SU-DHL-6 (cell line): Measurements from ENCODE around the gene FKBP10.

Experiments used
- H2AFZ ChIP-seq: fragments of 200-600 bp; sonication (generic); 2 replicates; pipeline ENCODE4 v1.6.1; 2014; ENCODE audit warnings: low read depth, mild to moderate bottlenecking, moderate library complexity, mixed read lengths, antibody characterized with exemption, low read length; ENCODE audit not compliant: severe bottlenecking
- H3F3A ChIP-seq: fragments of 200-600 bp; shearing (Covaris generic); 2 replicates; pipeline ENCODE4 v1.6.0; 2016; ENCODE audit warnings: antibody characterized with exemption, mild to moderate bottlenecking; ENCODE audit not compliant: insufficient read depth
- H3K27ac ChIP-seq: fragments of 200-600 bp; sonication (generic); 2 replicates; pipeline ENCODE4 v1.5.1; 2016; ENCODE audit warnings: low read depth, mild to moderate bottlenecking, low read length, moderate library complexity, mixed read lengths
- H3K27me3 ChIP-seq: fragments of 200-600 bp; sonication (generic), shearing (Covaris generic); 2 replicates; pipeline ENCODE4 v1.6.0; 2014; ENCODE audit warnings: mild to moderate bottlenecking, low read length
- H3K36me3 ChIP-seq: fragments of 200-600 bp; sonication (generic); 2 replicates; pipeline ENCODE4 v1.6.1; 2014; ENCODE audit warnings: mild to moderate bottlenecking, low read length, mixed read lengths
- H3K4me2 ChIP-seq: fragments of 300-600, 200-600 bp; shearing (Covaris generic), sonication (generic); 2 replicates; pipeline ENCODE4 v1.6.0; 2014; ENCODE audit warnings: low read length, low read depth, mild to moderate bottlenecking; ENCODE audit not compliant: poor library complexity, severe bottlenecking
- H3K4me3 ChIP-seq: fragments of 200-600 bp; sonication (generic); 2 replicates; pipeline ENCODE4 v1.5.1; 2014; ENCODE audit warnings: antibody characterized with exemption, low read length, mild to moderate bottlenecking, mixed read lengths; ENCODE audit not compliant: insufficient read depth, poor library complexity, severe bottlenecking
- H3K79me2 ChIP-seq: fragments of 200-600 bp; sonication (generic); 2 replicates; pipeline ENCODE4 v1.6.1; 2014; ENCODE audit warnings: mild to moderate bottlenecking, low read length, moderate library complexity; ENCODE audit not compliant: insufficient read depth
- H3K9ac ChIP-seq: fragments of 200-600 bp; sonication (generic); 2 replicates; pipeline ENCODE4 v1.7.0; 2014; ENCODE audit warnings: mild to moderate bottlenecking, low read length
- H3K9me2 ChIP-seq: fragments of 200-600 bp; sonication (generic); replicated peaks from 2 replicates; pipeline ENCODE4 v1.6.1; 2014; ENCODE audit warnings: low read length; ENCODE audit not compliant: insufficient read depth
- H3K9me3 ChIP-seq: fragments of 200-600 bp; sonication (generic); 2 replicates; pipeline ENCODE4 v1.6.1; 2014; ENCODE audit warnings: low read length, mixed read lengths; ENCODE audit not compliant: insufficient read depth
- H4K20me1 ChIP-seq: fragments of 200-600 bp; sonication (generic); 2 replicates; pipeline ENCODE4 v1.6.1; 2014; ENCODE audit warnings: low read depth, mild to moderate bottlenecking, antibody characterized with exemption, low read length, moderate library complexity, mixed read lengths
- CTCF ChIP-seq: fragments of 200-600 bp; sonication (generic); IDR thresholded peaks from one replicate; pipeline ENCODE4 v1.5.1; 2017; ENCODE audit warnings: antibody characterized with exemption, mild to moderate bottlenecking, low read length, moderate library complexity; ENCODE audit not compliant: insufficient read depth, poor library complexity, severe bottlenecking
- EZH2phosphoT487 ChIP-seq: fragments of 200-600 bp; sonication (generic), shearing (Covaris generic); conservative IDR thresholded peaks from 2 replicates; pipeline ENCODE4 v1.6.1; 2018; ENCODE audit warnings: mild to moderate bottlenecking, antibody characterized with exemption, low read length, moderate library complexity, mixed read lengths

Gene FKBP10

GRCh38 chr17:41779954-41780353, 32.9 kb upstream of the FKBP10 start:
- no peak for TF ChIP-seq CTCF
- TF ChIP-seq EZH2phosphoT487 = no peak
- Histone ChIP-seq H3K9ac (no peak overlapping the region), H3K4me2 (no peak overlapping the region), H3F3A (no peaks in the 10 kb centered on the region), H3K27ac (no peak overlapping the region), H3K9me2 (no peaks in the 10 kb centered on the region), H3K79me2 (no peaks in the 10 kb centered on the region), H3K27me3 (no peaks in the 10 kb centered on the region), H3K36me3 (no peaks in the 10 kb centered on the region), H4K20me1 (no peaks in the 10 kb centered on the region), H3K9me3 (no peaks in the 10 kb centered on the region), H2AFZ (no peak overlapping the region), H3K4me3 (no peak overlapping the region)

GRCh38 chr17:41781404-41782110, 31.2 kb upstream of the FKBP10 start:
- no peak overlapping the region for H3K4me2 ChIP-seq

GRCh38 chr17:41782142-41782541, 30.7 kb upstream of the FKBP10 start:
- H3K79me2 ChIP-seq = no peaks in the 10 kb centered on the region
- no peak overlapping the region for H3K4me2 ChIP-seq
- no peak overlapping the region for H3K27ac ChIP-seq
- no peaks in the 10 kb centered on the region for H4K20me1 ChIP-seq
- H3K4me3 ChIP-seq = no peak overlapping the region
- no peaks in the 10 kb centered on the region for H3K36me3 ChIP-seq
- H3K9me3 ChIP-seq = no peaks in the 10 kb centered on the region
- no peak overlapping the region for H3K9ac ChIP-seq
- TF ChIP-seq CTCF (no peak), EZH2phosphoT487 (no peak)
- H3K27me3 ChIP-seq = no peaks in the 10 kb centered on the region
- H3K9me2 ChIP-seq = no peaks in the 10 kb centered on the region
- H3F3A ChIP-seq = no peaks in the 10 kb centered on the region
- no peak overlapping the region for H2AFZ ChIP-seq

More at GRCh38 chr17:41781404-41782110, 31.2 kb upstream of the FKBP10 start:
- H4K20me1 ChIP-seq = no peaks in the 10 kb centered on the region
- no peak overlapping the region for H2AFZ ChIP-seq
- no peaks in the 10 kb centered on the region for H3K9me3 ChIP-seq
- H3K4me3 ChIP-seq = no peak overlapping the region
- TF ChIP-seq CTCF (no peak), EZH2phosphoT487 (no peak)
- no peaks in the 10 kb centered on the region for H3K9me2 ChIP-seq
- H3K79me2 ChIP-seq = no peaks in the 10 kb centered on the region
- H3K36me3 ChIP-seq = no peaks in the 10 kb centered on the region
- no peak overlapping the region for H3K27ac ChIP-seq
- no peaks in the 10 kb centered on the region for H3F3A ChIP-seq
- no peaks in the 10 kb centered on the region for H3K27me3 ChIP-seq
- no peak overlapping the region for H3K9ac ChIP-seq
